ENCODE results near the gene UNC5CL.

The UNC5CL gene

DNA sequence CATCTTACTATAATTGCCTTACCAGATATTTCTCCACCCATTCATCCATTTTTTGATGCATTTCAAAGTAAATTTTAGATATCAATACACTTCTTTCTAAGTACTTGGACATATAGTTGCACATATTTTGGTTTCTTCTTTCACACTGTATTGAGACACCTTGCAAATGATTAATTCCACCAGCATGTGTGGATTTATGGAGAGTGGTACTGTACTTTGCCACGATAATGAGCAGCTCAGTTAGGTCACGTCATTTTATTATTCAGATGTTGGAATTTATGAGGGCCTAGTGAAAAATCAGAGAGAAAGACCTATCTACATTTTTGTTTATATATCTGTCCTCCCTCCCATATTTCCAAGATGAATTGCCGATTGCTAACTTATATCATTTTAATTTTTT, 39.1 kb upstream of the UNC5CL start:
- FAIRE-seq = no peak
- no peak for TF ChIP-seq CTCF (IDR thresholded peaks at IDR 0.05; ENCODE audit: insufficient read depth, missing control alignments)
- DNase-seq (ENCODE audit: insufficient read length, low spot score) = no peak

DNA sequence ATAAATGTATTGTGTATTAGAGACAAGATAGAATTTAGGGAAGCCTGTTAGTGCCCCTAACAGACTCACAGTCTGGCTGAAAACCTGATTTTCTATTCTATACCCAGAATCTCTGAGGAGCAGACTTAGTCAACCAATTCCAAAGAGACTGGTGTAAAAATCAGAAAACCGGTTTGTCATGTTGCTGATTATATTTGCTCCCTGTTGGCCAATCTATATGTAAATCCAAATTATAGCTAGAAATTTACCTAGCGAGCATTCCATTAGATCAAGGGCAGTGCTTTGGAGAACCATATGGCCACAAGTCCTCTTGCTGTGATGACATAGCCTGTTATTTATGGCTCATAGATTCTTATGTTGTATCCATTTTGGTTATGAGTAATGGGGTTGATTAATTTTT, 38.5 kb upstream of the UNC5CL start:
- DNase-seq (ENCODE audit: insufficient read length, low spot score) (no peak), FAIRE-seq (no peak)
- no peak for TF ChIP-seq CTCF (IDR thresholded peaks at IDR 0.05; ENCODE audit: insufficient read depth, missing control alignments)

GRCh38 chr6:41075651-41076626, 36.9 kb upstream of the UNC5CL start:
- FAIRE-seq (no peak), DNase-seq (ENCODE audit: insufficient read length, low spot score) (no peak)
- TF ChIP-seq CTCF (IDR thresholded peaks at IDR 0.05; ENCODE audit: insufficient read depth, missing control alignments) = no peak

GRCh38 chr6:41074692-41075436, 35.8 kb upstream of the UNC5CL start:
- no peak for FAIRE-seq
- DNase-seq (ENCODE audit: insufficient read length, low spot score) = no peak
- no peak for TF ChIP-seq CTCF (IDR thresholded peaks at IDR 0.05; ENCODE audit: insufficient read depth, missing control alignments)

- DNase-seq (ENCODE audit: insufficient read length, low spot score) = no peak
- TF ChIP-seq CTCF (IDR thresholded peaks at IDR 0.05; ENCODE audit: insufficient read depth, missing control alignments) = no peak
- FAIRE-seq = no peak
These were observed 35.1 kb upstream of the UNC5CL start for GRCh38 chr6:41073968-41074691.

- no peak for TF ChIP-seq CTCF (IDR thresholded peaks at IDR 0.05; ENCODE audit: insufficient read depth, missing control alignments)
- FAIRE-seq (no peak), DNase-seq (ENCODE audit: insufficient read length, low spot score) (no peak)
These were observed 34.4 kb upstream of the UNC5CL start for GRCh38 chr6:41073203-41073967.
